H9 (cell line): Measurements from ENCODE around the gene KIAA1671. TPM values are rescaled to one million over a fixed set of nuclear protein-coding genes. Genes with fewer than 3 reads are reported as not detected.
A peak's percentile ranks its signal among the peaks of the same experiment; 100 is the strongest.

Experiments used
- DNase-seq: peaks from one replicate; pipeline ENCODE4 v3.0.0-alpha.2; 2017
- H2AFZ ChIP-seq: one replicate; pipeline ENCODE4 v1.6.1; 2013; ENCODE audit warnings: mild to moderate bottlenecking, low read length, control low read depth, moderate library complexity
- H2AK5ac ChIP-seq: 2 replicates; pipeline ENCODE4 v1.6.1; 2013; ENCODE audit warnings: low read length, control low read depth, mixed read lengths; ENCODE audit not compliant: insufficient read length
- H2BK120ac ChIP-seq: one replicate; pipeline ENCODE4 v1.6.1; 2013; ENCODE audit warnings: low read depth, mild to moderate bottlenecking, low read length, control low read depth, inconsistent platforms; ENCODE audit not compliant: poor library complexity, severe bottlenecking
- H2BK12ac ChIP-seq: 2 replicates; pipeline ENCODE4 v1.6.1; 2013; ENCODE audit warnings: low read length, control low read depth, mixed read lengths, low read depth; ENCODE audit not compliant: insufficient read length
- H2BK15ac ChIP-seq: 2 replicates; pipeline ENCODE4 v1.6.1; 2013; ENCODE audit warnings: low read depth, low read length, control low read depth
- H2BK20ac ChIP-seq: one replicate; pipeline ENCODE4 v1.6.1; 2013; ENCODE audit warnings: low read depth, mild to moderate bottlenecking, low read length, control low read depth, inconsistent platforms; ENCODE audit not compliant: poor library complexity, severe bottlenecking
- H2BK5ac ChIP-seq: 2 replicates; pipeline ENCODE4 v1.6.1; 2013; ENCODE audit warnings: low read length, control low read depth, mixed read lengths; ENCODE audit not compliant: insufficient read length
- H3K14ac ChIP-seq: 2 replicates; pipeline ENCODE4 v1.6.1; 2013; ENCODE audit warnings: low read length, control low read depth; ENCODE audit not compliant: insufficient read depth
- H3K18ac ChIP-seq: 2 replicates; pipeline ENCODE4 v1.6.1; 2013; ENCODE audit warnings: low read depth, mild to moderate bottlenecking, mixed read lengths, low read length, control low read depth; ENCODE audit not compliant: insufficient read length
- H3K23ac ChIP-seq: 2 replicates; pipeline ENCODE4 v1.6.1; 2013; ENCODE audit warnings: low read length, control low read depth, mixed read lengths, low read depth; ENCODE audit not compliant: insufficient read length
- H3K23me2 ChIP-seq: 2 replicates; pipeline ENCODE4 v1.6.1; 2013; ENCODE audit warnings: low read depth, mild to moderate bottlenecking, mixed read lengths, low read length, control low read depth; ENCODE audit not compliant: insufficient read length, poor library complexity, severe bottlenecking
- H3K27ac ChIP-seq: 2 replicates; pipeline ENCODE4 v1.5.1; 2013; ENCODE audit warnings: low read length, control low read depth, mixed read lengths, low read depth; ENCODE audit not compliant: insufficient read length
- H3K27me3 ChIP-seq: 2 replicates; pipeline ENCODE4 v1.6.1; 2013; ENCODE audit warnings: low read length, control low read depth, inconsistent platforms; ENCODE audit not compliant: insufficient read depth
- H3K4ac ChIP-seq: 2 replicates; pipeline ENCODE4 v1.6.1; 2013; ENCODE audit warnings: low read depth, mild to moderate bottlenecking, control low read depth, inconsistent platforms, low read length, moderate library complexity
- H3K4me1 ChIP-seq: 2 replicates; pipeline ENCODE4 v1.6.1; 2013; ENCODE audit warnings: low read length, control low read depth, inconsistent platforms; ENCODE audit not compliant: insufficient read depth
- H3K4me2 ChIP-seq: 2 replicates; pipeline ENCODE4 v1.6.1; 2013; ENCODE audit warnings: low read length, control low read depth, mixed read lengths; ENCODE audit not compliant: insufficient read length, insufficient read depth
- H3K56ac ChIP-seq: 2 replicates; pipeline ENCODE4 v1.6.1; 2013; ENCODE audit warnings: low read depth, mild to moderate bottlenecking, mixed read lengths, low read length, control low read depth; ENCODE audit not compliant: insufficient read length
- H3K79me1 ChIP-seq: 2 replicates; pipeline ENCODE4 v1.6.1; 2013; ENCODE audit warnings: low read depth, mild to moderate bottlenecking, moderate library complexity, low read length, control low read depth, inconsistent platforms; ENCODE audit not compliant: insufficient read depth, poor library complexity, severe bottlenecking
- H3K79me2 ChIP-seq: 2 replicates; pipeline ENCODE4 v1.6.1; 2013; ENCODE audit warnings: low read length, control low read depth, inconsistent platforms; ENCODE audit not compliant: insufficient read depth
- H3K9ac ChIP-seq: 2 replicates; pipeline ENCODE4 v1.6.1; 2013; ENCODE audit warnings: low read length, control low read depth, mixed read lengths; ENCODE audit not compliant: insufficient read length; ENCODE audit errors: extremely low read depth
- H3K9me3 ChIP-seq: one replicate; pipeline ENCODE4 v1.6.1; 2013; ENCODE audit warnings: low read depth, low read length, inconsistent platforms; ENCODE audit not compliant: control insufficient read depth
- H3T11ph ChIP-seq: one replicate; pipeline ENCODE4 v1.6.1; 2013; ENCODE audit warnings: mild to moderate bottlenecking, low read length, control low read depth, inconsistent platforms
- H4K20me1 ChIP-seq: one replicate; pipeline ENCODE4 v1.6.1; 2013; ENCODE audit not compliant: control insufficient read depth, insufficient read length, insufficient read depth
- H4K5ac ChIP-seq: 2 replicates; pipeline ENCODE4 v1.6.1; 2013; ENCODE audit warnings: low read depth, mild to moderate bottlenecking, mixed read lengths, low read length, control low read depth; ENCODE audit not compliant: insufficient read length
- H4K8ac ChIP-seq: replicated peaks from 2 replicates; pipeline ENCODE4 v1.6.1; 2013; ENCODE audit warnings: low read length, control low read depth, mixed read lengths, low read depth; ENCODE audit not compliant: insufficient read length
- H4K91ac ChIP-seq: 2 replicates; pipeline ENCODE4 v1.6.1; 2013; ENCODE audit warnings: low read depth, mild to moderate bottlenecking, moderate library complexity, mixed read lengths, low read length, control low read depth; ENCODE audit not compliant: insufficient read length
- H3K27ac Mint-ChIP-seq, 3 experiments: 2 replicates in 2 of 3; 3 replicates in 1 of 3; pipeline ENCODE4 v1.8.0; 2020 to 2021; ENCODE audit warnings: mixed read lengths in 3 of 3, mild to moderate bottlenecking in 1 of 3, moderate library complexity in 1 of 3
- H3K27me3 Mint-ChIP-seq: 2 replicates; pipeline ENCODE4 v1.8.0; 2021; ENCODE audit warnings: low read depth, mild to moderate bottlenecking, moderate library complexity, mixed read lengths
- H3K36me3 Mint-ChIP-seq, 3 experiments: 2 replicates in 2 of 3; 3 replicates in 1 of 3; pipeline ENCODE4 v1.8.0; 2020 to 2021; ENCODE audit warnings: low read depth in 3 of 3, mixed read lengths in 3 of 3; ENCODE audit not compliant: insufficient read depth in 1 of 3
- H3K4me1 Mint-ChIP-seq, 2 experiments: 2 replicates each; pipeline ENCODE4 v1.8.0; 2020; ENCODE audit warnings: mixed read lengths in 2 of 2
- H3K4me3 Mint-ChIP-seq, 2 experiments: 2 replicates in 1 of 2; 3 replicates in 1 of 2; pipeline ENCODE4 v1.8.0; 2020 to 2021; ENCODE audit warnings: mild to moderate bottlenecking in 2 of 2, mixed read lengths in 2 of 2, moderate library complexity in 1 of 2
- H3K9me3 Mint-ChIP-seq, 2 experiments: 2 replicates in 1 of 2; 3 replicates in 1 of 2; pipeline ENCODE4 v1.8.0; 2020; ENCODE audit warnings: mild to moderate bottlenecking in 2 of 2, mixed read lengths in 2 of 2, moderate library complexity in 1 of 2
- CTCF ChIP-seq: fragments of 200-600 bp; sonication (generic); conservative IDR thresholded peaks from 3 replicates; pipeline ENCODE4 v1.8.0; 2021; ENCODE audit warnings: antibody characterized with exemption, mild to moderate bottlenecking
- WGBS: extraction: QIAGEN DNeasy Blood & Tissue Kit; methylation state at CpG from one replicate; pipeline ENCODE4 v1.1.7; 2013; ENCODE audit warnings: missing lambda C conversion rate, low lambda C conversion rate, mixed read lengths; ENCODE audit not compliant: insufficient read length; ENCODE audit errors: extremely low coverage; 5-methylcytosine and 5-hydroxymethylcytosine counted together
- total RNA-seq: library from RNA; stranded (reverse); gene quantifications from 2 replicates; pipeline ENCODE4 v1.2.1, GENCODE V29; 2021

The KIAA1671 gene
- total RNA-seq, 1 experiment from 2014 or later, result 22.6 TPM

GRCh38 chr22:24947383-24947782, 5.1 kb upstream of the KIAA1671 start:
- Histone ChIP-seq H4K20me1 (no peaks in the 10 kb centered on the region), H3K23me2 (no peaks in the 10 kb centered on the region), H3K79me2 (no peaks in the 10 kb centered on the region), H3K4me1 (peaks cover 5% of the 10 kb centered on the region; the same call in 1 of the 2 replicates), H4K91ac (no peak overlapping the region), H2BK15ac (no peak overlapping the region), H3K79me1 (no peaks in the 10 kb centered on the region), H3K9ac (no peak overlapping the region), H3K14ac (no peak overlapping the region), H3K56ac (no peak overlapping the region), H3K4ac (no peak overlapping the region), H3K18ac (no peak overlapping the region), H3T11ph (no peak overlapping the region), H3K4me2 (no peak overlapping the region), H3K27me3 (no peaks in the 10 kb centered on the region), H2BK120ac (no peak overlapping the region), H4K5ac (no peak overlapping the region), H2BK5ac (no peak overlapping the region), H4K8ac (no peak overlapping the region), H2BK12ac (no peak overlapping the region), H3K23ac (no peak overlapping the region), H2BK20ac (no peak overlapping the region), H2AK5ac (no peak overlapping the region), H3K9me3 (no peaks in the 10 kb centered on the region), H2AFZ (no peak overlapping the region), H3K27ac (no peak overlapping the region)
- no CpG with 5 or more reads among the region's 7 CpGs for WGBS
- TF ChIP-seq CTCF, result no peak
- no peak for DNase-seq
- Mint-ChIP-seq H3K9me3 (no peaks in the 10 kb centered on the region; a peak in 2 of 5 replicates), H3K4me3 (peak overlapping the region in 1 of 2 experiments; percentile 2; a peak in 1 of 5 replicates), H3K4me1 (peaks cover 32 to 35% of the 10 kb centered on the region in 2 experiments), H3K36me3 (no peaks in the 10 kb centered on the region), H3K27me3 (no peaks in the 10 kb centered on the region; the same call in 1 of the 2 replicates), H3K27ac (peak overlapping the region in 2 of 3 experiments; percentile 26 to 96; a peak in 3 of 7 replicates)
